NCI-H748 (cell line): ENCODE measurements around the gene GCNT1.
A peak's percentile ranks its signal among the peaks of the same experiment; 100 is the strongest.
"Not testable (repeated sequence)": the region's sequence is repeated elsewhere in the genome, so short reads cannot be mapped to it uniquely, and the experiment has no call there.

Source experiments
- DNase-seq: peaks from one replicate; lab custom pipeline; 2025; ENCODE audit not compliant: unreplicated experiment; lab: John Stamatoyannopoulos, UW

GCNT1 gene

GRCh38 chr9:76479337-76479736 lies 20.4 kb downstream of the GCNT1 start:
- DNase-seq, result not testable (repeated sequence)

- DNase-seq, result no peak
Observed at GRCh38 chr9:76486151-76486550, 27.2 kb downstream of the GCNT1 start.

- peak; percentile 27 for DNase-seq
Observed at GRCh38 chr9:76490249-76490990, 31.4 kb downstream of the GCNT1 start.

GRCh38 chr9:76491056-76491455 lies 32.1 kb downstream of the GCNT1 start:
- DNase-seq, result not testable (repeated sequence)

GRCh38 chr9:76493496-76493895 lies 34.5 kb downstream of the GCNT1 start:
- not testable (repeated sequence) for DNase-seq

GRCh38 chr9:76500061-76500460 lies 41.1 kb downstream of the GCNT1 start:
- no peak for DNase-seq

GRCh38 chr9:76502746-76503145 lies 43.8 kb downstream of the GCNT1 start:
- no peak for DNase-seq

GRCh38 chr9:76510041-76510440 lies 51.1 kb downstream of the GCNT1 start:
- DNase-seq, result no peak

GRCh38 chr9:76510446-76510845 lies 51.5 kb downstream of the GCNT1 start:
- no peak for DNase-seq

GRCh38 chr9:76512826-76513225 lies 53.8 kb downstream of the GCNT1 start:
- DNase-seq, result no peak

GRCh38 chr9:76516350-76516749 lies 57.4 kb downstream of the GCNT1 start:
- peak; percentile 4 for DNase-seq

GRCh38 chr9:76516871-76517270 lies 57.9 kb downstream of the GCNT1 start:
- DNase-seq, result no peak

- DNase-seq, result no peak
Observed at GRCh38 chr9:76519075-76519835, 60.3 kb downstream of the GCNT1 start.

- peak; percentile 42 for DNase-seq
Observed at GRCh38 chr9:76521244-76521681, 62.3 kb downstream of the GCNT1 start.

- peak; percentile 46 for DNase-seq
Observed at GRCh38 chr9:76521906-76522305, 62.9 kb downstream of the GCNT1 start.

- not testable (repeated sequence) for DNase-seq
Observed at GRCh38 chr9:76523617-76524200, 64.7 kb downstream of the GCNT1 start.

- no peak for DNase-seq
Observed at GRCh38 chr9:76525196-76525595, 66.2 kb downstream of the GCNT1 start.

GRCh38 chr9:76526026-76526425 lies 67.0 kb downstream of the GCNT1 start:
- DNase-seq, result no peak

- DNase-seq, result no peak
Observed at GRCh38 chr9:76528056-76528455, 69.1 kb downstream of the GCNT1 start.

GRCh38 chr9:76528642-76529190 lies 69.7 kb downstream of the GCNT1 start:
- no peak for DNase-seq

GRCh38 chr9:76529653-76530052 lies 70.7 kb downstream of the GCNT1 start:
- DNase-seq, result no peak
